ENCODE results near the gene TEX44. TPM values are rescaled to one million over a fixed set of nuclear protein-coding genes. Genes with fewer than 3 reads are reported as not detected.

Gene TEX44
- total and polyA plus RNA-seq, 2 of the 13 experiments (the other 11 are each of a cell fraction or from before 2014, with no cell fraction given): not detected

GRCh38 chr2:231614559-231615057, 21.9 kb downstream of the TEX44 start (continued):
- TF ChIP-seq NFAT5 (CRISPR knock-in tag; IDR thresholded peaks at IDR 0.05) (no peak), TRAFD1 (CRISPR knock-in tag; IDR thresholded peaks at IDR 0.05; ENCODE audit: borderline replicate concordance) (no peak), GFI1 (CRISPR knock-in tag; IDR thresholded peaks at IDR 0.05; ENCODE audit: borderline replicate concordance) (no peak), REL (CRISPR knock-in tag; conservative IDR thresholded peaks at IDR 0.05) (no peak; the same call in 1 of the 2 replicates), DMAP1 (CRISPR knock-in tag; IDR thresholded peaks at IDR 0.05) (no peak)
